NCI-H774 (cell line): Measurements from ENCODE around the gene DDX1.
"Not testable (repeated sequence)": the region's sequence is repeated elsewhere in the genome, so short reads cannot be mapped to it uniquely, and the experiment has no call there.

Experiments
- DNase-seq: peaks from one replicate; lab custom pipeline; 2025; lab: John Stamatoyannopoulos, UW

Gene DDX1

GRCh38 chr2:15616850-15617777 lies 25.4 kb downstream of the DDX1 start:
- no peak for DNase-seq

GRCh38 chr2:15617778-15618448 lies 26.2 kb downstream of the DDX1 start:
- no peak for DNase-seq

- no peak for DNase-seq
Observed at GRCh38 chr2:15618449-15618855, 26.8 kb downstream of the DDX1 start.

- no peak for DNase-seq
Observed at GRCh38 chr2:15619076-15619475, 27.4 kb downstream of the DDX1 start.

GRCh38 chr2:15619510-15619909 lies 27.8 kb downstream of the DDX1 start:
- no peak for DNase-seq

GRCh38 chr2:15619938-15620337 lies 28.3 kb downstream of the DDX1 start:
- DNase-seq, result no peak

- no peak for DNase-seq
Observed at GRCh38 chr2:15620340-15620739, 28.7 kb downstream of the DDX1 start.

GRCh38 chr2:15620857-15621471 lies 29.3 kb downstream of the DDX1 start:
- no peak for DNase-seq

GRCh38 chr2:15621472-15621870 lies 29.8 kb downstream of the DDX1 start:
- DNase-seq, result not testable (repeated sequence)

GRCh38 chr2:15622214-15622613 lies 30.5 kb downstream of the DDX1 start:
- no peak for DNase-seq

- no peak for DNase-seq
Observed at GRCh38 chr2:15622614-15623480, 31.2 kb downstream of the DDX1 start.

- DNase-seq, result no peak
Observed at GRCh38 chr2:15623481-15623796, 31.8 kb downstream of the DDX1 start.

GRCh38 chr2:15623898-15624541 lies 32.4 kb downstream of the DDX1 start:
- DNase-seq, result no peak

GRCh38 chr2:15624903-15625302 lies 33.2 kb downstream of the DDX1 start:
- DNase-seq, result no peak

GRCh38 chr2:15625344-15626036 lies 33.8 kb downstream of the DDX1 start:
- no peak for DNase-seq

- DNase-seq, result no peak
Observed at GRCh38 chr2:15626126-15626525, 34.5 kb downstream of the DDX1 start.

- DNase-seq, result no peak
Observed at GRCh38 chr2:15626967-15627366, 35.3 kb downstream of the DDX1 start.

- no peak for DNase-seq
Observed at GRCh38 chr2:15627817-15628684, 36.4 kb downstream of the DDX1 start.

GRCh38 chr2:15628899-15629855 lies 37.5 kb downstream of the DDX1 start:
- DNase-seq, result no peak
